GM12878 (cell line): Measurements from ENCODE around the gene MTSS2. TPM values are rescaled to one million over a fixed set of nuclear protein-coding genes. Genes with fewer than 3 reads are reported as not detected.

Experiments used
- ATAC-seq: fragments of 200-7000 bp; cut with Tn5 transposase; 3 replicates; pipeline ENCODE4 v1.9.1; 2020; ENCODE audit warnings: mild to moderate bottlenecking, moderate library complexity
- BruUV-seq: library from RNA; stranded (reverse); fragments of 400-500 nt; replicated peaks from 2 replicates; lab custom pipeline; 2021; lab: Mats Ljungman, UMichigan
- CTCF ChIA-PET: fragments of 300-600 bp; sonication (Branson Sonifier 250); formaldehyde crosslinking; extraction: SDS; loops from one replicate; lab custom pipeline; 2021; ENCODE audit warnings: inconsistent platforms; lab: Yijun Ruan, JAX
- POLR2A ChIA-PET: fragments of 350-600 bp; formaldehyde crosslinking; extraction: SDS; loops from one replicate; lab custom pipeline; 2021; ENCODE audit warnings: inconsistent platforms; lab: Charles Lee
- RAD21 ChIA-PET: fragments of 300-600 bp; sonication (Branson Sonifier 250); formaldehyde crosslinking; loops from one replicate; lab custom pipeline; 2023; ENCODE audit warnings: antibody characterized with exemption; ENCODE audit not compliant: unreplicated experiment; lab: Charles Lee
- SMC1A ChIA-PET: fragments of 300-600 bp; sonication (Branson Sonifier 250); formaldehyde crosslinking; loops from one replicate; lab custom pipeline; 2023; ENCODE audit not compliant: unreplicated experiment, uncharacterized antibody; lab: Charles Lee
- DNase-seq: peaks from one replicate; pipeline ENCODE4 v3.0.0-alpha.2; 2011; ENCODE audit warnings: low read depth, low spot score
- FAIRE-seq: peaks from 3 replicates; lab custom pipeline; 2011; peaks lifted over from hg19 to GRCh38; lab: Jason Lieb, UNC
- H2AFZ ChIP-seq: 2 replicates; pipeline ENCODE4 v1.6.0; 2011; ENCODE audit warnings: low read depth, low read length, control low read depth; ENCODE audit not compliant: control insufficient read depth
- H3K27ac ChIP-seq: 2 replicates; pipeline ENCODE4 v1.5.1; 2011; ENCODE audit warnings: control low read depth; ENCODE audit not compliant: control insufficient read depth, insufficient read depth
- H3K27me3 ChIP-seq, 2 experiments: replicated peaks in 1 of 2; 2 replicates each; pipeline versions ENCODE4 v1.6.0 to v1.6.1; 2011; ENCODE audit warnings: low read length in 1 of 2; ENCODE audit not compliant: control insufficient read depth in 2 of 2, insufficient read depth in 2 of 2
- H3K36me3 ChIP-seq, 2 experiments: 2 replicates each; pipeline ENCODE4 v1.5.1; 2011; ENCODE audit warnings: low read length in 1 of 2; ENCODE audit not compliant: control insufficient read depth in 2 of 2, insufficient read depth in 2 of 2
- H3K4me1 ChIP-seq: 2 replicates; pipeline ENCODE4 v1.6.1; 2011; ENCODE audit warnings: mild to moderate bottlenecking, low read length, moderate library complexity, mixed read lengths; ENCODE audit not compliant: control insufficient read depth, insufficient read depth
- H3K4me2 ChIP-seq: 2 replicates; pipeline ENCODE4 v1.6.0; 2011; ENCODE audit warnings: control low read depth; ENCODE audit not compliant: control insufficient read depth, insufficient read depth
- H3K4me3 ChIP-seq: fragments of 200-600 bp; sonication (generic); 2 replicates; pipeline ENCODE4 v1.5.1; 2016
- H3K79me2 ChIP-seq: 2 replicates; pipeline ENCODE4 v1.6.0; 2011; ENCODE audit warnings: low read length; ENCODE audit not compliant: control insufficient read depth, insufficient read depth
- H3K9ac ChIP-seq: 2 replicates; pipeline ENCODE4 v1.8.0; 2011; ENCODE audit warnings: low read length, control low read depth, mixed read lengths; ENCODE audit not compliant: control insufficient read depth, insufficient read depth
- H3K9me3 ChIP-seq: replicated peaks from 3 replicates; pipeline ENCODE4 v1.5.1; 2011; ENCODE audit warnings: mild to moderate bottlenecking, low read length; ENCODE audit not compliant: control insufficient read depth, insufficient read depth
- H4K20me1 ChIP-seq: 2 replicates; pipeline ENCODE4 v1.6.0; 2011; ENCODE audit not compliant: control insufficient read depth, insufficient read depth
- CBX5 ChIP-seq: sonication (generic); IDR thresholded peaks from 2 replicates; pipeline ENCODE4 v1.6.1; 2016; ENCODE audit warnings: low read depth, moderate library complexity, mild to moderate bottlenecking, inconsistent platforms
- CHD1 ChIP-seq: IDR thresholded peaks from 2 replicates; pipeline ENCODE4 v1.6.1; 2012; ENCODE audit warnings: low read depth, low read length, improper control_type of control experiment
- CHD4 ChIP-seq: fragments of 200-600 bp; sonication (generic); IDR thresholded peaks from 2 replicates; pipeline ENCODE4 v1.6.1; 2016; ENCODE audit warnings: mild to moderate bottlenecking
- CTCF ChIP-seq, 3 experiments: IDR thresholded peaks in 2 of 3; conservative IDR thresholded peaks in 1 of 3; 2 replicates each; pipeline ENCODE4 v1.5.1; 2011; ENCODE audit warnings: low read depth in 3 of 3, low read length in 3 of 3, mild to moderate bottlenecking in 3 of 3, control low read depth in 2 of 3, moderate library complexity in 2 of 3, inconsistent platforms in 1 of 3, mixed read lengths in 1 of 3; ENCODE audit not compliant: control insufficient read depth in 2 of 3, insufficient read depth in 1 of 3; ENCODE audit errors: extremely low read depth in 1 of 3
- EGR1 ChIP-seq, 2 experiments: IDR thresholded peaks; 1 replicate in 1 of 2; 2 replicates in 1 of 2; pipeline ENCODE4 v1.6.1; 2011 to 2012; ENCODE audit warnings: low read depth in 2 of 2, low read length in 2 of 2, borderline replicate concordance in 1 of 2, mild to moderate bottlenecking in 1 of 2, moderate library complexity in 1 of 2
- HDAC2 ChIP-seq: fragments of 200-600 bp; sonication (generic); IDR thresholded peaks from 2 replicates; pipeline ENCODE4 v1.6.1; 2017
- HDAC6 ChIP-seq: fragments of 200-600 bp; sonication (generic); IDR thresholded peaks from one replicate; pipeline ENCODE4 v1.8.0; 2017; ENCODE audit warnings: antibody characterized with exemption; ENCODE audit not compliant: unreplicated experiment
- IRF5 ChIP-seq: fragments of 450-650 bp; IDR thresholded peaks from 2 replicates; pipeline ENCODE4 v1.6.1; 2017; ENCODE audit warnings: borderline replicate concordance
- MXI1 ChIP-seq: fragments of 150-350 bp; IDR thresholded peaks from 2 replicates; pipeline ENCODE4 v1.6.1; 2011; ENCODE audit warnings: low read depth, mild to moderate bottlenecking, inconsistent platforms, low read length, improper control_type of control experiment
- NFYA ChIP-seq: IDR thresholded peaks from 2 replicates; pipeline ENCODE4 v1.6.1; 2011; ENCODE audit warnings: low read depth, mild to moderate bottlenecking, low read length, improper control_type of control experiment, borderline replicate concordance
- PBX3 ChIP-seq: IDR thresholded peaks from 2 replicates; pipeline ENCODE4 v1.6.1; 2011; ENCODE audit warnings: mild to moderate bottlenecking, low read depth, low read length, moderate library complexity; ENCODE audit not compliant: insufficient replicate concordance
- PML ChIP-seq: IDR thresholded peaks from 2 replicates; pipeline ENCODE4 v1.6.1; 2012; ENCODE audit warnings: low read length, inconsistent platforms
- POLR2AphosphoS2 ChIP-seq: IDR thresholded peaks from 2 replicates; pipeline ENCODE4 v1.6.1; 2011; ENCODE audit warnings: low read depth, mild to moderate bottlenecking, low read length, improper control_type of control experiment, moderate library complexity
- RUNX3 ChIP-seq: IDR thresholded peaks from 2 replicates; pipeline ENCODE4 v1.6.1; 2012; ENCODE audit warnings: low read length, inconsistent platforms
- SMAD5 ChIP-seq: IDR thresholded peaks from 2 replicates; pipeline ENCODE4 v1.6.1; 2016; ENCODE audit warnings: antibody characterized with exemption, low read depth
- SREBF1 ChIP-seq: IDR thresholded peaks from 2 replicates; pipeline ENCODE4 v1.6.1; 2012; ENCODE audit warnings: mild to moderate bottlenecking, low read length
- STAT1 ChIP-seq: fragments of 450-650 bp; conservative IDR thresholded peaks from 2 replicates; pipeline ENCODE4 v1.6.1; 2014; ENCODE audit warnings: antibody characterized with exemption, mild to moderate bottlenecking
- SUZ12 ChIP-seq: fragments of 200-600 bp; sonication (generic); IDR thresholded peaks from one replicate; pipeline ENCODE4 v1.6.1; 2018; ENCODE audit warnings: antibody characterized with exemption, mild to moderate bottlenecking; ENCODE audit not compliant: unreplicated experiment
- ZNF207 ChIP-seq: fragments of 450-650 bp; IDR thresholded peaks from 2 replicates; pipeline ENCODE4 v1.6.1; 2014; ENCODE audit warnings: antibody characterized with exemption, mild to moderate bottlenecking, borderline replicate concordance
- WGBS: methylation state at CpG from one replicate; pipeline ENCODE4 v1.1.6; 2016; ENCODE audit warnings: low lambda C conversion rate; ENCODE audit not compliant: insufficient replicate concordance, insufficient coverage; ENCODE audit errors: missing lambda C conversion rate; 5-methylcytosine and 5-hydroxymethylcytosine counted together
- in situ Hi-C: fragments of 300-500 bp; cut with MboI; formaldehyde crosslinking; loops from 9 replicates; pipeline ENCODE4 v1.14.3; 2018; ENCODE audit warnings: mixed read lengths
- intact Hi-C: fragments of 100-400 bp; cut with micrococcal nuclease; formaldehyde crosslinking; loops from one replicate; pipeline ENCODE4 v1.14.2; 2022; ENCODE audit not compliant: unreplicated experiment
- polyA plus RNA-seq, 11 experiments: library from polyadenylated mRNA; depleted of rRNA in 4 of 11; unstranded in 6 of 11; stranded (reverse) in 5 of 11; fragments of >200 nt; fragmentation: Nextera tagmentation in 4 of 11; fragmentation: Illumina TruSeq in 1 of 11; extraction: Ambion mirVana in 4 of 11; extraction: Trizol in 1 of 11; gene quantifications; 1 replicate in 1 of 11; 2 replicates in 10 of 11; pipeline versions ENCODE4 v1.2.1 to v1.2.3, GENCODE V29; 2011 to 2016; ENCODE audit warnings: inconsistent platforms in 2 of 11, missing spikeins in 2 of 11, low read depth in 1 of 11
- total RNA-seq, 4 experiments: library from RNA; depleted of rRNA in 3 of 4; stranded (reverse); fragments of >200 nt in 3 of 4; fragmentation: Illumina TruSeq in 1 of 4; extraction: Trizol in 1 of 4; gene quantifications; 2 replicates each; pipeline versions ENCODE4 v1.2.1 to v1.2.3, GENCODE V29; 2013 to 2021

The MTSS2 gene
- total and polyA plus RNA-seq, 10 of the 15 experiments (the other 5 are each of a cell fraction or from before 2014, with no cell fraction given), result under 0.01 to 0.51 (median 0.14) TPM; not detected in 4

- H3K27ac ChIP-seq, result no peak overlapping the region
- no peaks in the 10 kb centered on the region for H3K79me2 ChIP-seq
- H3K4me1 ChIP-seq, result no peaks in the 10 kb centered on the region
- POLR2A ChIA-PET, result no interaction called here
- peaks cover 4 to 5% of the 10 kb centered on the region in 2 experiments for H3K36me3 ChIP-seq
- no peaks in the 10 kb centered on the region for H4K20me1 ChIP-seq
- no peak overlapping the region for H3K4me2 ChIP-seq
- no peak overlapping the region for H3K9ac ChIP-seq
- TF ChIP-seq HDAC2 (no peak), POLR2AphosphoS2 (no peak), STAT1 (no peak), PBX3 (no peak), NFYA (no peak), CBX5 (no peak), PML (no peak), MXI1 (no peak), CTCF (IDR thresholded peaks at IDR 0.05 in 2 of 3, conservative IDR thresholded peaks at IDR 0.05 in 1 of 3; ENCODE audit: control insufficient read depth in 2 of 3, extremely low read depth in 1 of 3, insufficient read depth in 1 of 3, low read depth in 3 of 3, low read length in 3 of 3) (no peak), EGR1 (IDR thresholded peaks at IDR 0.05; ENCODE audit: borderline replicate concordance in 1 of 2, low read depth in 2 of 2, low read length in 2 of 2) (no peak), IRF5 (no peak), CHD1 (no peak), RUNX3 (no peak), SUZ12 (no peak), ZNF207 (no peak), SREBF1 (no peak), CHD4 (no peak), SMAD5 (no peak), HDAC6 (no peak)
- DNase-seq, result no peak
- H2AFZ ChIP-seq, result no peak overlapping the region
- no peak overlapping the region for H3K4me3 ChIP-seq
- ATAC-seq, result no peak
- SMC1A ChIA-PET, result no interaction called here
- in situ Hi-C loops, result no loop called here
- intact Hi-C loops, result no loop called here
- no peaks in the 10 kb centered on the region for H3K27me3 ChIP-seq
- CTCF ChIA-PET, result no interaction called here
- RAD21 ChIA-PET, result no interaction called here
- no peak for FAIRE-seq
- no TSS peak for BruUV-seq
- WGBS, result 97% methylated on average over 31 of the region's 31 CpGs
- no peaks in the 10 kb centered on the region for H3K9me3 ChIP-seq
Measured at GRCh38 chr16:70725912-70726828, 40.3 kb upstream of the MTSS2 start.
